Tibial artery (tissue), 4 donors: ENCODE results near the gene IWS1.

Source experiments
- DNase-seq, 2 donors: peaks; one replicate each; pipeline ENCODE4 v3.0.0-alpha.2; 2019
- H3K27ac ChIP-seq, 2 donors: fragments of 200-600 bp; sonication (generic) in 1 of 2; 1 replicate in 1 of 2; 2 replicates in 1 of 2; pipeline ENCODE4 v1.5.1; 2018 to 2019; ENCODE audit warnings: mild to moderate bottlenecking in 1 of 2
- H3K27me3 ChIP-seq, 2 donors: fragments of 200-600 bp; sonication (generic) in 1 of 2; one replicate each; pipeline versions ENCODE4 v1.5.1 to v1.6.0; 2016 to 2019
- H3K36me3 ChIP-seq, 3 donors: fragments of 200-600 bp; sonication (generic) in 2 of 3; one replicate each; pipeline ENCODE4 v1.5.1; 2016 to 2019; ENCODE audit warnings: mild to moderate bottlenecking in 2 of 3
- H3K4me1 ChIP-seq, 4 donors: fragments of 200-600 bp; sonication (generic) in 2 of 4; 1 replicate in 3 of 4; 2 replicates in 1 of 4; pipeline ENCODE4 v1.5.1; 2016 to 2019
- H3K4me3 ChIP-seq, 2 donors: fragments of 200-600 bp; sonication (generic) in 1 of 2; 1 replicate in 1 of 2; 2 replicates in 1 of 2; pipeline ENCODE4 v1.5.1; 2018 to 2019; ENCODE audit warnings: mild to moderate bottlenecking in 2 of 2
- H3K9me3 ChIP-seq, 3 donors: fragments of 200-600 bp; sonication (generic) in 1 of 3; one replicate each; pipeline ENCODE4 v1.5.1; 2016 to 2019
- intact Hi-C: fragments of 100-400 bp; cut with DNase I; formaldehyde crosslinking; loops from one replicate; pipeline ENCODE4 v1.15.0; 2023; ENCODE audit warnings: low total_unique reads
- TF ChIP-seq, protein P1 (sequence below), 2 experiments: fragments of 200-600 bp in 1 of 2; fragments of 450-650 bp in 1 of 2; IDR thresholded peaks; one replicate each; pipeline ENCODE4 v1.5.1; 2017 to 2019; ENCODE audit warnings: antibody characterized with exemption in 2 of 2, mild to moderate bottlenecking in 1 of 2, moderate library complexity in 1 of 2

Gene IWS1

DNA sequence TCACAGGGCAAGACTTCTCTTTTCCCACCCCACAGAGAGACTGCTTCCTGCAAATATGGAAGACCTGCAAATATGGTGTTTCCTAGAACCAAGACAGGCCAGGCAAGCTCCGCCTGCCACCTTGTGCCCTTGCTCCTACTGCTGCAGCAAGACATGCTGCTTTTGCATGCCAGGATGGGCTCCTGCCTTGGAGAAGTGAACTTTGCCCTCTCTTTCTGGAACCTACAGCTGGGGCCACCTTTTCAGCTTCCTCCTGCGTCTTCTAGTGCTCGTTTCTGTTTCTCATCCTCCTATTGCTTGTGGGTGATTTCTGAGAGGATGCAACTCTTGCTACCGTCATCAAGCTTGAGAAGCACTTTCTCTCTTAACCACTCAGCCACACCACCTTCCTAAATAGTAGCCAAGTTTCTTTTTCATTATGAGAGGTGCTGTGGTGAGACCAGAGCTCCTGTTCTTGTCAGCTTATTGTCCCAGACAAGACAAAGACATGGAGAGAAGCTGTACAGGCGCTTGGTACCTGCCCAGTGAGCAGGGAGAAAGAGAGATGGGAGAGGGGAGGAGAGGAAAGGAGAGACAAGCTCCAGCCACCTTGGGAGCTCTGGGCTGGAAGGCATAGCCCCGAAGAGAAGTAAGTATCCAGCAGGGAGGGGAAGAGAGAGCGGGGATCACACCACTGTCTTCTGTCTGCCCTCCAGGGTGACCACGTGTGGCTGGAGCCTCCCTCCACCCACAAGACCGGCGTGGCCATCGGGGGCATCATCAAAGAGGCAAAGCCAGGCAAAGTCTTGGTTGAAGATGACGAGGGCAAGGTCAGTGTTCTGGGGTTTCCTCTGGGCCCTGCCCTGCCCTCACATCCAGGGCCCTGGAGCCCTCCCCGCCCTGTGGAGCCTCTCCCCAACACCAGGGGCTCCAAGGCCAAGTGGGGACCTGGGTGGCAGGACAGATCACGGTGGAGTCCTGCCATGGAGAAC is 37.5 kb upstream of the IWS1 start:
- Histone ChIP-seq H3K27me3 (no peaks in the 10 kb centered on the region), H3K36me3 (no peaks in the 10 kb centered on the region), H3K9me3 (no peaks in the 10 kb centered on the region), H3K4me1 (peaks cover 0 to 27% (median 10%) of the 10 kb centered on the region in 4 donors), H3K27ac (no peak overlapping the region), H3K4me3 (no peak overlapping the region)
- intact Hi-C loops, result no loop called here
- no peak for DNase-seq
- TF ChIP-seq, protein P1, sequence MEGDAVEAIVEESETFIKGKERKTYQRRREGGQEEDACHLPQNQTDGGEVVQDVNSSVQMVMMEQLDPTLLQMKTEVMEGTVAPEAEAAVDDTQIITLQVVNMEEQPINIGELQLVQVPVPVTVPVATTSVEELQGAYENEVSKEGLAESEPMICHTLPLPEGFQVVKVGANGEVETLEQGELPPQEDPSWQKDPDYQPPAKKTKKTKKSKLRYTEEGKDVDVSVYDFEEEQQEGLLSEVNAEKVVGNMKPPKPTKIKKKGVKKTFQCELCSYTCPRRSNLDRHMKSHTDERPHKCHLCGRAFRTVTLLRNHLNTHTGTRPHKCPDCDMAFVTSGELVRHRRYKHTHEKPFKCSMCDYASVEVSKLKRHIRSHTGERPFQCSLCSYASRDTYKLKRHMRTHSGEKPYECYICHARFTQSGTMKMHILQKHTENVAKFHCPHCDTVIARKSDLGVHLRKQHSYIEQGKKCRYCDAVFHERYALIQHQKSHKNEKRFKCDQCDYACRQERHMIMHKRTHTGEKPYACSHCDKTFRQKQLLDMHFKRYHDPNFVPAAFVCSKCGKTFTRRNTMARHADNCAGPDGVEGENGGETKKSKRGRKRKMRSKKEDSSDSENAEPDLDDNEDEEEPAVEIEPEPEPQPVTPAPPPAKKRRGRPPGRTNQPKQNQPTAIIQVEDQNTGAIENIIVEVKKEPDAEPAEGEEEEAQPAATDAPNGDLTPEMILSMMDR (IDR thresholded peaks at IDR 0.05), result no peak

DNA sequence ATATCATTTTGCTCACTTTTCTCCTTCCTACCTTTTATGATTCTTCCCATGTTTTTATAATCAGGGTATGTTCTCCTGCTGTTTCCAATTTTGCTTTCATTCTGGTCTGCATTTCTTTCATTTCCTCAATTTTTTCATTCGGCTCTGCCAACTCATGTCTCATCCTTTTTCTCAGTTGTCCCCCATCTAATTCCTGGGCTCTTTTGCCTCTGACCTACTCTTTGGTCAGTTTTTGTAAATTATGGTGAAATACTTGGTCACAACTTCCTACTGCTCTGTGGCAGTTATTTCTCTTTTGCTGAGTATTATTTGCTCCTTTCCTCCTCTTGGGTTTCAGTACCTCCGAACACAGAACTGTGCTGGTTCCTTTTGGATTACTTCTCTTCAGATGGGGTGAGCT is 36.6 kb upstream of the IWS1 start:
- TF ChIP-seq, protein P1 (IDR thresholded peaks at IDR 0.05), result no peak
- no peak for DNase-seq
- Histone ChIP-seq H3K4me3 (no peak overlapping the region), H3K27me3 (no peaks in the 10 kb centered on the region), H3K4me1 (peaks cover 0 to 19% (median 3%) of the 10 kb centered on the region in 4 donors), H3K36me3 (no peaks in the 10 kb centered on the region), H3K27ac (no peak overlapping the region), H3K9me3 (no peaks in the 10 kb centered on the region)
- intact Hi-C loops, result no loop called here

DNA sequence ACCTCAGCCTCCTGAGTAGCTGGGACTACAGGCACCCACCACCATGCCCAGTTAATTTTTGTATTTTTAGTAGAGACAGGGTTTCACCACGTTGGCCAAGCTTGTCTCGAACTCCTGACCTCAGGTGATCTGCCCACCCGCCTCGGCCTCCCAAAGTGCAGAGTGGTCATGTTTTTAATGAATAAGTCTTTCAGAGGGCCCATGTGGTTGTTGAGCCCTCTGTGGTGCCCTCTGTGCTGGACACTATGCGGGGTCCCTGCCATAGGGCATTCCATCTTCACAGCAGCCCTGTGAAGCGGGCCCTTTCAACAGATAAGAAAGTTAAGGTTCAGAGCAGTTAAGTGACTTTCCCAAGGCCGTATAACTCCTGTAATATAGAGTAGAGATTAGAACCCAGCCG is 35.1 kb upstream of the IWS1 start:
- TF ChIP-seq, protein P1 (IDR thresholded peaks at IDR 0.05), result no peak
- H3K27me3 ChIP-seq, result no peaks in the 10 kb centered on the region
- no peak overlapping the region for H3K4me3 ChIP-seq
- no peak overlapping the region for H3K27ac ChIP-seq
- intact Hi-C loops, result no loop called here
- H3K4me1 ChIP-seq, result peaks cover 0 to 15% (median 0%) of the 10 kb centered on the region in 4 donors
- peaks cover 0 to 4% (median 0%) of the 10 kb centered on the region in 3 donors for H3K9me3 ChIP-seq
- H3K36me3 ChIP-seq, result no peaks in the 10 kb centered on the region
- DNase-seq, result no peak

DNA sequence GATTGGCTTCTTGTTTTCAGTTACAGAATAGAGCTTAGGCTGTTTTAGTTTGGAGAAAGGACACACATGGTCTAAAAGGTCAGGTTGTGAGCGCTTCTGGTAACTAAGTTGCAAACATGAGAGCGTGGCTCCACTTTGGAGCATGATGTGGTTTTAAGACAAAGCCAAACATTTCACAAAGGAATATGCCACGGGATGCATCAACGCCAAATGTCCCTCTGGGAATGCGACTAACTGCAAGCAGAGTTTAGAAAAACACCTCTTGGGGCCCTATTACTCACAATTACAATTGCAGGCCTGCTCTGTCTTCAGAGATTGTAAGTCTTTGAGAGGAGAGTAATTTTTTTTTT is 34.6 kb upstream of the IWS1 start:
- Histone ChIP-seq H3K27me3 (no peaks in the 10 kb centered on the region), H3K27ac (no peak overlapping the region), H3K9me3 (peaks cover 0 to 6% (median 0%) of the 10 kb centered on the region in 3 donors), H3K36me3 (no peaks in the 10 kb centered on the region), H3K4me3 (no peak overlapping the region), H3K4me1 (peaks cover 0 to 15% (median 0%) of the 10 kb centered on the region in 4 donors)
- TF ChIP-seq, protein P1 (IDR thresholded peaks at IDR 0.05), result no peak
- intact Hi-C loops, result no loop called here
- DNase-seq, result no peak

DNA sequence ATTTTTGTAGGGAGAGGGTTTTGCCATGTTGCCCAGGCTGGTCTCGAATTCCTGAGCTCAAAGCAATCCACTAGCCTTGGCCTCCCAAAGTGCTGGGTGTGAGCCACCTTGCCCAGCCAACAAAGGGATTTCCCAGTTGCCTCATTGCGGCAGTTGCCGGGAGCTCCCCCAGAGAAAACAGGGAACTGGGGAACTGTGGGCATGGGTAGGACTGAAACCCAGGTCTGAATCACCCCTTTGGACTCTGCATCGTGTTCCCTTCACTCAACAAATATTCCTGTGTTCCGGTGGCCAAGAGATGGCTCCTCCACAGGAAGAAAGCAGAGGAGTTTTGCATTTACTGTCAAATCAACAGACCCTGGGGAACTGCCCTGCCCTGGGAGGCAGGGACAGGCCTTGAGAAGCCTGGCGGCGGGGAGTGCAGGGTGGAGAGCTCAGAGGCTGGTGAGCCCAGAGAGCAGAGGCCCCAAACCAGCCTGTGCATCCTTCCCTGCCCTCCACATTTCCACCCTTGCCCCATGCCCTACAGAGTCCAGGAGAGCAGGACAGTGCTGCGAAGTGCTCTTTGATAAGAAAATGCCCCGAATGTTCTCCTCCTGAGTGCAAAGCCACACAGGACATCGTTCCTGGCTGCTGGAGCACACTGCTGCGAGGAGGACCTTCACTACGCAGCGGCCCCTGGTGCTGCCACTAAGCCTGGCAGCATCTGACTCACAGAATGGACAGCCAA is 34.1 kb upstream of the IWS1 start:
- intact Hi-C loops, result no loop called here
- TF ChIP-seq, protein P1 (IDR thresholded peaks at IDR 0.05), result peak; percentile 20 to 34
- peaks cover 0 to 6% (median 0%) of the 10 kb centered on the region in 3 donors for H3K9me3 ChIP-seq
- no peak for DNase-seq
- peaks cover 0 to 15% (median 0%) of the 10 kb centered on the region in 4 donors for H3K4me1 ChIP-seq
- peak overlapping the region; percentile 36 to 39 for H3K27ac ChIP-seq
- no peaks in the 10 kb centered on the region for H3K36me3 ChIP-seq
- no peaks in the 10 kb centered on the region for H3K27me3 ChIP-seq
- H3K4me3 ChIP-seq, result no peak overlapping the region
